CD4-positive, alpha-beta T cell treated with Interferon alpha-2 for 1 hour (primary cell): Measurements from ENCODE around the gene CCDC149.

Source experiments
- DNase-seq, 2 donors: peaks; one replicate each; pipeline ENCODE4 v3.0.0-alpha.2; 2020 to 2022

Gene CCDC149

DNA sequence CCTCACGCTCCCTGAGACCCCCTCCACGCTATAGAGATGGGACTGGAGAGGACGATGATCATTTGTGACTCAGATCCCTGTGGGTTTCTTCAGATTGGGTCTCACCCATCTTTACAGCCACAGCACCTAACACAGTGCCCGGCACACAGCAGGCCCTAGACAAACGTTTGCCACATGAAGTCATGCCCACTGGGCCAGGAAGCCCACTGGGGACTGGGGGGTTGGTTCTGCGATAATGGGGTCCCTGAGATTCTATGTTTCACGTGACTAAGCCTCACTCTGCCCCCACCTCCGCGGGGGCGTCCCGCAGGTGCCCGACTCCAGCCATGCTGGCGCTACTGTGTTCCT lies 113.7 kb downstream of the CCDC149 start:
- no peak for DNase-seq

DNA sequence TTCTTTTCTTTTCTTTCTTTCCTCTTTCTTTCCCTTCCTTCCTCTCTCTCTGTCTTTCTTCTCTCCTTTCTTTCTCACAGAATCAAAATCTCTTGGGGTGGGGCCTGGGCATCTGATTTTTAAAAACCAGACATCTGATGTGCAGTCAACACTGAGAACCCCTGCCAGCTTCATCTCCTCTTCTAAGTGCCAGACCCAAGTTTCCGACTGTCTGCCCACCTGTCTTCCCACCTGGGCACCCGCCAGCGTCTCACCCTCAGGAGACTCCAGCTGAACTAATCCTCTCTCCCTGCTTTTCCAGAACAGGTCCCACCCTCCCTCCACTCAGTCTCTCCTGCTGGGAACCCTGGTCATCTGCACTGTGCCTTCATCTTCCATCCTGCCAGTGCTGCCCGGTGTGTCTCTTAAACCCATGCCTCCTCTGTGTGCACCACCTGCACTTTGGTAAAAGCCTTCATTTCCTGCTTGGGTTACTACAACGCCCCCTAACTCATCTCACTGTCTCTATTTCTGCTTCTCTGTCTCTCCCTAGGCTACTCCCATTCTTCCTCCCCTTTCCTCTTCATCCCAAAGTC lies 114.7 kb downstream of the CCDC149 start:
- DNase-seq, result no peak

DNA sequence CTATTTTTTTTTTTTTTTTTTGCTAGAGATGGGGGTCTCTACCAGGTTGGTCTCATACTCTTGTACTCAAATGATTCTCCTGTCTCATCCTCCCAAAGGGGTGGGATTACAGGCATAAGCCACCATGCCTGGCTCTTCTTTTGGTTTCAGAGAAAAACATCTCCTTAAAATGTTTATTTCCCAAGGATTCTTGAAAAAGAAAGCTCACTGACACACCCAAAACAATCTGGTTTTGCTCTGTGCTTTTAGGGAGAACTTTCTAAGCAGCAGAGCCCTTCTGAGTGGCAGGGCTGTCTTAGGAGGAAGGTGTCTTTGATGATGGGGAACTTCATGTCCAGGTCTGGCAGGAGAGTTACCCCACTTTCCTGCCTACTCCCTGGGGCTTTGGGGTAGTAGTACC lies 116.2 kb downstream of the CCDC149 start:
- DNase-seq, result no peak

DNA sequence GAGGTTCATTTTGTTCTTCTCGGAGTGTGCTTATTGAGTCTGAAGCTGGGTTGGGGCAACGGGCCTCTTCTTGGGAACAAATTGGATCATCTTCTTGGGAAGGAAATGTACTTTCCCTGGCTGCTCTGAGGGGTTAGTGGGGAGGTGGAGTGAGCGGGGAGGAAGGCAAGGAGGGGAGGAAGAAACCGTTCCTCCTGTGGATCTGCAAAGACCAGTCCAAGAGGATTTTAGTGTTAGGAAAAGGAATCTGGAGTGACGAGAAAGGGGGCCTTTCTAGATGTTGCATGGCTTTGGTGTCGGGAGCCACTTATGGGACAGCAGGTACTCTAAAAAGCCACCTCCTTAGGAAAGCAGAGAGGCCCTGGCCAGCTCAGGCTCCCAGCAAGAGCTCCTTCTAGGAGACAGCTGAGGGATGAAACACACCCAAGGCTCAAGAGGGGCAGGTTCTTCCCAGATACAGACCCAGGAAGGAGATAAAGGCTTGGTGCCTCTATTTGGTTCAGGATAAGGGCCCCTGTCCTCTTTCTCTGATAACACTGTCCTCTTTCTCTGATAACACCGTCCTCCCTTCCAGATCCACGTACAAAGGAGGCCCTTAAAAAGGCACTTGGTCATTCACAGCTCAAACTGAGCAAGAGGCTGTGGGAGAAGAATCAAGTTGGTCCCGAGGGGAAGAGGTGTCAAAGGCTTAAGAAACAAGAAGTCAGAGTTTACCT lies 117.0 kb downstream of the CCDC149 start:
- DNase-seq, result no peak

DNA sequence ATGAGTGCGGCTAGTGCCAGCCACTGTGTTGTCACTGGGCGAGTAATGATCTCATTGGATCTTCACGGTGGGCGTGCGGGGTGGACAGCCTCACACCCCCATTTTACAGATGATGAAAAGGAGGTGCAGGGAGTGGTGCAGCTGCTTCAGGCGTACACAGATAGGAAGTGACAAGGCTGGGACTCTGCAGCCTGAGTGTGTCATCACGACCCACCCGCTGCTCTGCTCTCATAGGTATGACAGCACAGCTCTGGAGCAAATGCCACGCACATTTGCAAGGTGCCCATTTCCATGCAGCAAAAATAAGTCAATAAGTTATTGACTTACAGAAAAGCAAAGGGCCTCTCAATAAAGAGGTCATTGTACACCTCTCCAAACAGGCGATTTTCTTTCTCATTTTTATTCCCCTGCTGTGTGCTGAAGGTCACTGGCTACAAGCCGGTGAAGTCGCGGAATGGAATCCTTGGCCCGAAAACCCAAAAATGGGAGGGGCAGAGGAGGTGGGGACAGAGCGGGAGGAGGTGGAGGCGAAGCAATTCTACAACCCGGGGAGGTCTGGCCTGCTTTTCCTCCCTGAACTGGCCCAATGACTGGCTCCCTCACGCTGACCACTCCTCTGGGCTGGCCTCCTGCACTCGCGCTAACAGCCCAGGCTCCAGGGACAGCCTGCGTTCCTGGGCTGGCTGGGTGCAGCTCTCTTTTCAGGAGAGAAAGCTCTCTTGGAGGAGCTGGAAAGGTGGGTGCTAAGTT lies 117.8 kb downstream of the CCDC149 start, which contains the start of gene SOD3:
SOD3 (plus strand) TSS at position 658 of the 750 bp plus-strand sequence. CDS start 3,949 bp downstream, outside the sequence.
- DNase-seq, result no peak

DNA sequence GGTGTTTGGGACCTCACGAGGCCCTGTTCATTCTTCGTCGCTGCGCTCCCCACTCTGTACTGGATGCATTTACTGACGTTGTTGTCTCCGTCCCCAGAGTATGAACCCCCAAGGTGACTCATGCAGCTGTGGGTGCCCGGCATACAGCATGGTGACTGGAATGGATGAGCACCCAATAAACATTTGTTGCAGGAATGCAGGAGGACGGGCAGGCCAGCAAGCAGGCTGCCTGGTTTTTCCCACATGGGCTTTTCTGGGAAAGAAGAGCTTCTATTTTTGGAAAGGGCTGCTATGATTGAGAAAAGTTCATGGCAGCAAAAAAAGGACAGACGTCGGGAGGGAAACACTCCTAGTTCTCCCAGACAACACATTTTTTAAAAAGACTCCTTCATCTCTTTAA lies 118.4 kb downstream of the CCDC149 start:
- DNase-seq, result no peak

DNA sequence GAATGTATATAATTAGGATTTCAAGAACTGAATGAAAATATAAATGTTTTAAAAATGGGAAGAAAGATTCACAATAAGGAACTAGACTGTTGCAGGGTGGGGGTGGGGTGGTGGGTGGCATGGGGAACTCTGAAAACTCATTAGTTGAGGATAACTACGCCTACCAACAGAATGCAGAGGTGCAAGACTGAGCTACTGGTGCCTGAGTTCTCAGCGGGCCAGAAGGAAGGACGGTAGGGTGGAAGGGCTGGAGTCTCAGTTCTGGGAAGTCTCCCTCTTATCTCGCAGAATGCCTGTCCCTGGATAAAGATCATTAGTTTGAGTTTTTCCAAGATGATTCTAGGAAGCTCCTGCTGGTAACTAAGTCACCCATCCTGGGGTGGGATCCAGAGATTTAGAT lies 118.8 kb downstream of the CCDC149 start:
- DNase-seq, result no peak

DNA sequence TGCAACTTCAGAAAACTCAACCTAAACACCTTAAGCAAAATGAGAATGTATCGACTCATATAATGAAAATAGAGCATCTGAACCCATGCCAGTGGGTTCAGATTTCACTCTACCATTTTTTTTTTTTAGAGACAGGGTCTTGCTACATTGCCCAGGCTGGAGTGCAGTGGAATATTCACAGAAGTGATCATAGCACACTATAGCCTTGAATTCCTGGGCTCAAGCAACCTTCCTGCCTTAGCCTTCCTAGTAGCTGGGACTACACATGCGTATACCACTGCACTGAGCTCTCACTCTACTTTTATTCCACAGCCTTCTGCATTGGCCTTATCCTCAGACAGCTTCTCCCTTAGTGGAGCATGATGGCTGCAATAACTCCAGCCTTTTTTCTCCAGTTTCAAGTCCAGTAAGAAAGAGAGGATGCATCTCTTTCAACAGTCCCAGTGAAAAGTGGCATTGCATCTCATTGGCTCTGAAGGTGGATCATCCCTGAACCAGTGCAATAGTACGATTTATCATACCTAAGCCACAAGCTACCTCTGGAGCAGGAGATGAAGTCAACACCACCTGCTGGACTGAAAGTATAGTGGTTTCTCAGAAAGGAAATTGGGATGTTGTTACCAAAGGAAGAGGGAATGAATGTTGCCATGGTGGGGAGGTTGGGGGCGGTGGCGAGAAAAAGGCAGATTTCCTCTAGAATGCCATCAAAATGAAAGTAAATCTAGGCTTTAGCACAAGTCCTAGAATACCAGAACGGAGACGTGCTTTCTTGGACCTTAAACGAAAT lies 119.4 kb downstream of the CCDC149 start:
- DNase-seq, result no peak

DNA sequence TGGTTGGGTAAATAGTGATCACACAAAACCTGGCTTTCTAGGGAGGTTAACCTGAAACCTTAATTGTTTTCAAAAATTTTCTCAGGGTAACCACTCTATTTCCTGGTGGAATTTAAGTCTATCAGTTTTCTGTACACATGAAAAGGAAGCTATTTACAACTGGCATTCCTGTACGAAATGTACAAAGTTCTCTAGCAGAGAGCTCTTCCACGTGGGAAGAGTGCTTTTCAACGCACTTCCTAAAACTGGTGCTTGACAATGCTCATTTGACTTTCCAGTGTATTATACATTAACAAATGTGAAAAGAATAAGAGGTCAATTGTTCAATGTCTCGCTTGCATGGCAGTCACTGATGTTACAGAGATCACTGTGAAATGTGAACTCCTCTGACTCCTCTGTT lies 120.3 kb downstream of the CCDC149 start:
- no peak for DNase-seq

DNA sequence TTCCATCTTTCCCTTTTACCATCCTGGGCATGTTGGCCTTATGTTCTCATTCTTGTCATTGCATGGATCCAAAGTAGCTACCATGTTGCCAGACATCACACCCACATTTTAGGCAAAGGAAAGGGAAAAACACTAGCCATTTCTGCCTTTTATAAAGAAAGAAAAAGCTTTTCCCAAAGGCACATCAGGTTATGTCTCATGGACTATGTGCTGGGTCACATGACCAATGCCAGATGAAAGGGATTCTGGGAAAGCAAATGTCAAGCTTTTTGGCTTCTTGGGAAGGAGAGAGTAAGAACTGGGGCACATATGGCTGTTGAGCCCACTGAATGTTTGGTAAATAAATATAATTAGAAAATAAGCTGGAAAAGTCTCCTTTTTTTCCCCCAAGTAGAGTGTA lies 121.8 kb downstream of the CCDC149 start:
- DNase-seq, result no peak

DNA sequence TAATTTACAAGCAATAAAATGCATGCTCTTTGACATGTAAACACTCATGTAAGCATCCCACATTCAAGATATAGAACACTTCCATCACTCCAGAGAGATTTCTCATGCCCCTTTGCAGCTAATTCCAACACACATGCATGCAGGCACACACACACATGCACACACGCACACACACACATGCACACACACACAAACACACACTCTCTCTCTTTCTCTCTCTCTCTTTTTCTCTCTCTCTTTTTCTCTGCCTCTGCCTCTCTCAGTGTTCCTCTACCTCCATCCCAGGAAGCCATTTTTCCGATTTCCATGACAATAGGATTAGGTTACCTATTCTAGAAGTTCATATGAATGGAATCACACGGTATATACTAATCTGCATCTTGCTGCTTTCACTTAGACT lies 129.3 kb downstream of the CCDC149 start:
- DNase-seq, result no peak

DNA sequence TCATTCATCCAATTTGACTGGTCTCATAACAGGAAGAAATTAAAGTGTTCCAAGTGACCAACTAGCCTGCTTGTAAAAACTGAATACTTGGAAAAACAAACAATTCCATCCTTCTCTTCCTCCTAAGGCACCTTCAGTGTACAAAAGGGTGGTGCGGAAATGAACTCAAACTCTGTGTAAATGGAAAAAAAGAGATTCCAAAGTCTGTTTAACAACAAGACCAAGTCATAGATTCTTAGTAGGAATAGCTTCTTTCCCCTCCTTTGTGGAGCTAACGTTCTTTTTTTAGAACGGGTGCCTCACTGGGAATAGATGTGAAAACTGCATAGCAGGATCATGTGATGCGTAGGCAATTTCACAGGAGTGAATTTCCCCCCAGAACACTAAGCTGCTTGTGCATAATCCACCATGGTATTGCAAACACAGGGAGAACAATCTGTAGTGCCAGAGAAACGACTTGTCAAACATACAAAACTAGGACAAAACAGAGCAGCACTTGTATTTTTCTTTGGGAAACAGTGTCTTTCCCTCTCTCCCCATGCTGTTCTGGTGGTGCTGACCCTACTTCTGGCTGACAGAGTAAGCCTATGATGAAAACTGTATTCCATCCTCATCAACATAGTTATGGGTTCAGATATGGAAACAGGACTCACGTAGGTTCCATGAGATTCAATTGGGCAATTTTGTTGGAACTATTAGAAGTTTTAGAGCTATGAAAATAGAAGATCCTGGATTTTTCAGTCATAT lies 130.7 kb downstream of the CCDC149 start:
- DNase-seq, result no peak

DNA sequence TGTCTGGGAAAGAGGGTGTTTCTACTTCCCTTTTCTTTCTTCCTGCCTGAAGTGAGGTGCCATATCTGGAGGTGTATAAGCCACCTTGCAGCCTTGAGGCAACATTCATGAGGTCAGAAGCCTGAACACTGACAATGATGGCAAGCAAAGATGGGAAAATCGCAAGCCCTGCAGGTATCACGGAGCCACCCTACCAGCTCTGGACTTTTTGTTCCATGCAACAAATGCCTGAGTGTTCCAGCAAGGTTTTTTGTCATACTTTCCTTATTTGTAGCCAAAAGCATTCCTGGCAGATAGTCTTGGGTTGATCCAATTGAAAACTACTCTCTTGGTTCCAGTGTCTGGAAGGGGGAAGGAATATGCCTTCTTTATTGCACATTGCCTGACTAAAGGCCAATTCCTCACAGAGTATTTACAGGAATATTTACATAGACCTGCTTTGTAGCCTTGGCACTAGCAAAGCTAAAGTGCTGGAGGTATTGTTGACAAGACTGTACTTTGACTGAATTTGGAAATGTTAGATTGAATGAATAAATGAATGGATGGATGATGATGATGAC lies 131.8 kb downstream of the CCDC149 start:
- DNase-seq, result no peak

DNA sequence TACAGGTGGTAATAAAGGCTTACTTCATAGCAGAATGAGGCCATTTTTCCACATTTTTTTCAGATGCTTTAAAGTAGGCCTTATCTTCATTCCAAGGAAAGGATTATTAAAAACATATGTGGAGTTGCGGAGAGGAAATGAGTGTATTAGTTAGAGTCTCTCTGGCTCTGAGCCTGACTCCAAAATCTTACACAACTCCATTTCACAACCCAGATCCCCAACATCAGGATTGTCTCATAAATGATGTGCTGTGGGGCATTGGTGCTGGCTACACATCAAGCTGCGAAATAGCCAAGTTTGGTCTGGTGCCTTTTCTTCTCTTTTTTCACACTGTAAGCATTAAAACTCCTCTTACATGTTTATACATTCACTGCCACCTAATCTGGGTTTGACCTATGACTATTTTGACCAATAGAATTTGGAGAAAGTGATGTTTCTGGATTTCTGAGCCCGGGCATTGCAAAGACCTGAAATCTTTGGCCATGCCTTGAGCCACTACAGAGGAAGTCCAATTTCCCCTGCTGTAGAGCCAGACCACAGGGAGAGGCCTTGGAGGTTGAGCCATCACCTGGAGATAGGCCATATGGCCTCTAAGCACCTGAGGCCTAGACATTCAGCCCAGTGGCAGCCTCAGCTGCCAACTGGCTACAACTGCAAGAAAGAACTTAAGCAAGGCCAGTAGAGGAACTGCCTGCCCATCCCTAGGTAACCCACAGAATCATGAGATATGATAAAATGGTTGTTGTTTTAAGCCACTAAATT lies 134.2 kb downstream of the CCDC149 start:
- no peak for DNase-seq

DNA sequence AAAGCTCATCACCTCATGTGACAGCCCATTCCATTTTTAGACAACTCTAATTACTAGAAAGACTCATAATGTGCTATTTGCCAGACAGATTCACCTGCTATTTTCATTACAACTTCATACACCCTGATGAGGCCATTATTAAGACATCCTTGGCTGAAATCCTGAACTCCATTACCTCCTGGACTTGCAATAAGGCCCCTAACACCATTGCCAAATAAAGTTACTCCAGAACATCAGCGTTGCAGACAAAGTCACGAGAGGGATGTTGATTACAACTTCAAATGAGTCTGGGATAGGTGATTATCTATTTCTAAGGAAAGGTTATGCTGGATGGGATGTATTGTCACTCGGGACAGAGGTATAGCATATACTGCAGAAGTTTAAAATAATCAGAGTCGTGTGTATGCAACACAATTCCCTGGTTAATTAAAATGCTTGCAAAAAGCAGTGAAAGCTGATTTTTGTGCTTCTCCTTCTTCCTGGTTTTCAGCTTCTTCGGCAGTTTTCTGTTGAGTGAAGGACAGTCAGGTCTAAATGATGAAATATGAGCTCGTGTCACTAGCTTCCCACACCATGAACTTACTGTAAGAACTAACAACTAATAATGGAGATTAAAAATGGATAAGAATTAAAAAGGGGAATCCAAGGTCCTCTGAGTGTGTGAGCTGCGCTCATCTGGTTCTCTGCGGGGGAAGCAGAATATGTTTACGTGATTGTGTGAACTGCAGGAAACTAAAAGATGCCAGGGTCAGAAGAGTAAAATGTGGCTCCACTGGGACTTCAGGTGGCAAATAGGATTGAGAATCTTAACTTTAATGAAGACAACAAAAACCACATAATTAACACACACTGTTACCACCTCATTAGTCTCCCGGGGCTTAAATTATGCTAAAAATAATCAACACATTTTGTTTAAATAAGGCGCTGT lies 135.0 kb downstream of the CCDC149 start:
- no peak for DNase-seq

DNA sequence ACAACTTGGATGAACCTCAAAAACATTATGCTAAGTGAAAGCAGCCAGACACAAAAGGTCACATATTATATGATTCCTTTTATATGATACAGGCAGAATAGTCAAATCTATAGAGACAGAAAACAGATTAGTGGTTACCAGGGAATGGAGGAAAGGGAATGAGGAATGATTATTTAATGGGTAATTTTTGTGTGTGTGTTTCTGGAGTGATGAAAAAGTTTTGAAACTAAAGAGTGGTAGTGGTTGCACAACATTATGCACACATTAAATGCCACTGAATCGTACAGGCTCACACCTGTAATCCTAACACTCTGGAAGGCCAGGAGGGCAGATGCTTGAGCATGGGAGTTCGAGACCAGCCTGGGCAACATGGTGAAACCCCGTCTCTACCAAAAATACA lies 137.1 kb downstream of the CCDC149 start:
- DNase-seq, result no peak

DNA sequence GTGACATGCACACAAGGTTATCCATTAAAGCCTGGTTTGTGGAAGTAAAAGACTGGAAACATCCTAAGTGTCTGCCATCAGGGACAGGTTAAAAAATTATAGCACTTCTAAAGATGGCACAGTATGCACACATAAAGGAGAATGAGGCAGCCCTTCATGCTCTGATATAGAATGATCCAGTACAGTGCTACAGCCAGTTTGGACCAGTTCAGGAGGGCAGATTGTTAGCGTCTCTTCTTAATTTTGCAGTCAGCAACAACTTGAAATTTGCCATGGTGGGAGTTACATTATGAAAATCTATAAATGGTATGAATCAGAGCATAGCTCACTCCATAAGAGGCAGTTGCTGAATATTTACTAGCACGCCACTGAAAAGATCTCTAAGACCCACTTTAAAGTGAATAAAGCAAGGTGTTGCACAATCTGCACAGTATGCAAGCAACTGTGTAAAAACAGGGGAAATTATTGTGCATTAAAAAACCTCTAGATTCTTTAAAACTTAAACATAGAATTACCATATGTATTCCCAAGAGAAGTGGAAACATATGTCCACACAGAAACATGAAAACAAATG lies 137.7 kb downstream of the CCDC149 start:
- no peak for DNase-seq

DNA sequence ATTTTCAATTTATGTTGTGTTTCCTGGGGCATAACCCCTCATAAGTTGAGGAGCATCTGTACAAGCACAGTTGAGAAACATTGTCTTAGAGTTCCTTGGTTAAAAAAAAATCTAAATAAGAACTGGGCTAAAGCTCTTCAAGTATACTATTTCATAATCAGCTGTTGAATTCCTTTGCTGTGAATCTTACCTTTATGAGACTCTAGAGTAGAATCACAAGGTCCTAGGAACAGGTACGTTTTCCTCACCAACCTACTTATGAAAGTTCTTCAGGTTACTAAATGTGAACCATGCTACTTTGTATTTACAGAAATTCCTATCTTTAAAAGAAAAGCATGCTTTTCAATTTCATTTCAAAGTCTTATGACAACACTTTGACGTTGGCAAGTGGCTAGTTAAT lies 138.4 kb downstream of the CCDC149 start:
- DNase-seq, result no peak

DNA sequence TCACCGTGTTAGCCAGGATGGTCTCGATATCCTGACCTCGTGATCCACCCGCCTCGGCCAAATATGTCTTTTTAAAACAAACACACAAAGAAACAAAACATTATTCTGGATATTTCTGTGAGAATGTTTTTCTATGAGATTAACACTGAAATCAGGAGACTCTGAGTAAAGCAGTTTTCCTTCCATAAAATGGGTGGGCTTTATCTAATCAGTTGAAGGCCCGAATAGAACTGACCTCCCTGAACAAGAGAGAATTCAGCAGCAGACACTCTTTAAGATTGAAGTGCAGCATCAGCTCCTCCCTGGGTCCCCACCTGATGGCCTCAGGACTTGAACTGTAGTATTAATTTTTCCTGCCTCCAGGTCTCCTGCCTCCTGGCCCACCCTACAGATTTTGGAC lies 139.9 kb downstream of the CCDC149 start:
- no peak for DNase-seq
